WTC11 (cell line): ENCODE results near the gene GPR151. TPM values are rescaled to one million over a fixed set of nuclear protein-coding genes. Genes with fewer than 3 reads are reported as not detected.

Experiments used
- ATAC-seq: fragments of 200-7000 bp; cut with Tn5 transposase; 2 replicates; pipeline ENCODE4 v1.10.0; 2021; ENCODE audit warnings: mild to moderate bottlenecking, moderate library complexity
- CTCF ChIA-PET: fragments of 300-600 bp; sonication (Branson Sonifier 250); formaldehyde crosslinking; loops from one replicate; lab custom pipeline; 2021; ENCODE audit warnings: antibody characterized with exemption; lab: Charles Lee
- POLR2A ChIA-PET: fragments of 350-600 bp; sonication (Branson Sonifier 250); formaldehyde crosslinking; loops from one replicate; lab custom pipeline; 2021; ENCODE audit warnings: antibody characterized with exemption; lab: Charles Lee
- DNase-seq: peaks from one replicate; pipeline ENCODE4 v3.0.0; 2021; ENCODE audit warnings: low spot score
- H3K27ac Mint-ChIP-seq: 2 replicates; pipeline ENCODE4 v1.8.0; 2021; ENCODE audit warnings: mixed read lengths
- H3K27me3 Mint-ChIP-seq: 2 replicates; pipeline ENCODE4 v1.8.0; 2021; ENCODE audit warnings: low read depth, mild to moderate bottlenecking, moderate library complexity, mixed read lengths
- H3K36me3 Mint-ChIP-seq: 2 replicates; pipeline ENCODE4 v1.8.0; 2021; ENCODE audit warnings: mixed read lengths
- H3K4me1 Mint-ChIP-seq: 2 replicates; pipeline ENCODE4 v1.8.0; 2022; ENCODE audit warnings: mixed read lengths
- H3K4me3 Mint-ChIP-seq: 2 replicates; pipeline ENCODE4 v1.8.0; 2021; ENCODE audit warnings: mild to moderate bottlenecking, moderate library complexity, mixed read lengths
- H3K9me3 Mint-ChIP-seq: 2 replicates; pipeline ENCODE4 v1.8.0; 2021; ENCODE audit warnings: mixed read lengths
- CREM ChIP-seq: sonication (generic); formaldehyde crosslinking; IDR thresholded peaks from 2 replicates; pipeline ENCODE4 v1.8.1; 2022; ENCODE audit warnings: mild to moderate bottlenecking, missing genetic modification reagents, moderate library complexity
- EMX1 ChIP-seq: fragments of 250-450 bp; sonication (Bioruptor Pico); IDR thresholded peaks from 2 replicates; pipeline ENCODE4 v1.8.0; 2021; ENCODE audit warnings: mild to moderate bottlenecking
- ESRRA ChIP-seq: sonication (generic); formaldehyde crosslinking; IDR thresholded peaks from 2 replicates; pipeline ENCODE4 v1.8.1; 2022; ENCODE audit warnings: mild to moderate bottlenecking, missing genetic modification reagents, borderline replicate concordance
- FOXK1 ChIP-seq: sonication (generic); formaldehyde crosslinking; IDR thresholded peaks from 2 replicates; pipeline ENCODE4 v1.8.0; 2022; ENCODE audit warnings: mild to moderate bottlenecking, moderate library complexity, missing genetic modification reagents
- FOXP4 ChIP-seq: sonication (generic); formaldehyde crosslinking; IDR thresholded peaks from 2 replicates; pipeline ENCODE4 v1.8.0; 2022; ENCODE audit warnings: mild to moderate bottlenecking, missing genetic modification reagents
- HMGXB4 ChIP-seq: sonication (generic); formaldehyde crosslinking; IDR thresholded peaks from 2 replicates; pipeline ENCODE4 v1.8.1; 2023; ENCODE audit warnings: mild to moderate bottlenecking, moderate library complexity, missing genetic modification reagents
- MYBL2 ChIP-seq: sonication (generic); formaldehyde crosslinking; IDR thresholded peaks from 2 replicates; pipeline ENCODE4 v1.8.1; 2023; ENCODE audit warnings: mild to moderate bottlenecking, moderate library complexity, missing genetic modification reagents
- SMAD4 ChIP-seq: sonication (generic); formaldehyde crosslinking; IDR thresholded peaks from 2 replicates; pipeline ENCODE4 v1.8.0; 2022; ENCODE audit warnings: mild to moderate bottlenecking, missing genetic modification reagents
- TEAD4 ChIP-seq: sonication (generic); formaldehyde crosslinking; IDR thresholded peaks from 2 replicates; pipeline ENCODE4 v1.8.0; 2022; ENCODE audit warnings: mild to moderate bottlenecking, missing genetic modification reagents
- TP53 ChIP-seq: sonication (generic); formaldehyde crosslinking; IDR thresholded peaks from 2 replicates; pipeline ENCODE4 v1.8.1; 2023; ENCODE audit warnings: mild to moderate bottlenecking, missing genetic modification reagents
- ZNF416 ChIP-seq: fragments of 250-450 bp; sonication (Bioruptor Pico); IDR thresholded peaks from 2 replicates; pipeline ENCODE4 v1.9.0; 2021; ENCODE audit warnings: mild to moderate bottlenecking, inconsistent platforms
- ZNF425 ChIP-seq: fragments of 250-450 bp; sonication (Bioruptor Pico); conservative IDR thresholded peaks from 2 replicates; pipeline ENCODE4 v1.9.0; 2021; ENCODE audit warnings: mild to moderate bottlenecking
- ZNF671 ChIP-seq: fragments of 250-450 bp; sonication (Bioruptor Pico); IDR thresholded peaks from 2 replicates; pipeline ENCODE4 v1.8.0; 2021; ENCODE audit warnings: mild to moderate bottlenecking
- total RNA-seq: library from RNA; stranded (reverse); gene quantifications from 3 replicates; pipeline ENCODE4 v1.2.3, GENCODE V29; 2021
- TF ChIP-seq, protein P1 (sequence below): sonication (generic); formaldehyde crosslinking; IDR thresholded peaks from 2 replicates; pipeline ENCODE4 v1.8.0; 2022; ENCODE audit warnings: mild to moderate bottlenecking, missing genetic modification reagents

The GPR151 gene
- total RNA-seq, 1 experiment from 2014 or later: not detected

DNA sequence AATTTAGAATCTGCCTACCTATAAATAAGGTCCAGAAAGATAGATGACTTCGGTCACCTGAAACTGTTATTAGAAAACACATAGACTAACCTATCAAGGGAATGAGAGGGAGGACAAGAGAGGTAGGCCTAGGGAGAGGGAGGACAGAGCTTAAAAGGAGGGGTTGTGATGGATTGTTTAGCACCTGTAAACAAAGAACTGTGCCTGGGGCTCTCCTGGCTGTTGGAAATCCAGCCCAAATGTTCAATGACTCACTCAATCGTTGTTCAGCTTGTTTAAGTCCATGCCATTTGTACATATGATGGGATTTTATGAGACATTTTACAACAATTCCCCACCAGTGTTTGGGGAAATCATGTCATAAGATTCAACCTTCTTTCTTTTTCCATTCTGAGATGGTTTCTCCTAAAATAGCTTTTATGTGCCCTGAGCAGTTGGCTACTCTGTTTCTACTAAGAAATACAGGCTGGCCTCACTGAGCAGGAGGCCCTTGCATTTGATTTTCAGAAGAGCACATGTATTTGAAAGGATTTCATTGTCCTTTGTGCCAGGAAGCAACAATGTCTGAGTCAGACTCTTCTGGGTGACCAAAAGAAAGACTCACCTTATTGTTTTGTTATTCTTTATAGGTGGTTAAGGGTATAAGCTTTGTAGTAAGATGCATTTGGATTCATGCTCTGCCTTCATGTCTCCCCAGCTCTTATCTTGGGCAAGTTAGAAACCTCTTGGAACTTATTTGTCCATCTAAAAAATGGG lies 48.2 kb upstream of the GPR151 start (continued):
- no peak for TF ChIP-seq ESRRA (CRISPR knock-in tag)
- TF ChIP-seq, all 79 proteins: peak for 0

DNA sequence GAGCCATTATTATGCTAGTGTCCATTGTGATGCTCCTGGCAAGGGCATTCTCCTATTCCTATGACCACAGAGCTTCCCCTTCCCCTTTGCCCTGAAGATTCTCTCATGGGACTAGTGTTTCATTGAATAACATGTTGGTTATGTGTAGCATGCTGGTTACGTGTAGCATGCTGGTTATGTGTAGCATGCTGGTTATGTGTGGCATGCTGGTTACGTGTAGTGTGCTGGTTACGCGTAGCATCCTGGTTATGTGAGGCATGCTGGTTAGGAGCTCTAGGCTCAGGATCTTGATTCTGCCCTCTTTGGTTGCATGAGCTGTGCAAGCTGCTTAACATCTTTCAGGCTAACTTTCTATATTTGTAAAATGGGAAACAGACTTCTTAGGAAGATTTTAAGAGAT lies 46.5 kb upstream of the GPR151 start:
- DNase-seq (no peak), ATAC-seq (peak; percentile 32)
- no peaks in the 10 kb centered on the region for H3K27me3 Mint-ChIP-seq
- POLR2A ChIA-PET: no interaction called here
- peaks cover 9% of the 10 kb centered on the region for H3K9me3 Mint-ChIP-seq
- H3K4me1 Mint-ChIP-seq: peaks cover 13% of the 10 kb centered on the region
- CTCF ChIA-PET: interaction anchor here (0.9 to 2.2 kb wide), 5 partner anchors 20 to 536 kb away, joined by 3 to 17 read pairs (median 6); no protein-coding TSS in a partner anchor
- H3K27ac Mint-ChIP-seq: no peak overlapping the region
- TF ChIP-seq, protein P1, sequence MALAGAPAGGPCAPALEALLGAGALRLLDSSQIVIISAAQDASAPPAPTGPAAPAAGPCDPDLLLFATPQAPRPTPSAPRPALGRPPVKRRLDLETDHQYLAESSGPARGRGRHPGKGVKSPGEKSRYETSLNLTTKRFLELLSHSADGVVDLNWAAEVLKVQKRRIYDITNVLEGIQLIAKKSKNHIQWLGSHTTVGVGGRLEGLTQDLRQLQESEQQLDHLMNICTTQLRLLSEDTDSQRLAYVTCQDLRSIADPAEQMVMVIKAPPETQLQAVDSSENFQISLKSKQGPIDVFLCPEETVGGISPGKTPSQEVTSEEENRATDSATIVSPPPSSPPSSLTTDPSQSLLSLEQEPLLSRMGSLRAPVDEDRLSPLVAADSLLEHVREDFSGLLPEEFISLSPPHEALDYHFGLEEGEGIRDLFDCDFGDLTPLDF (CRISPR knock-in tag): no peak
- TF ChIP-seq MYBL2 (CRISPR knock-in tag) (no peak), ZNF425 (no peak), ZNF671 (no peak), ZNF416 (no peak), FOXP4 (CRISPR knock-in tag) (no peak), TEAD4 (CRISPR knock-in tag) (no peak), FOXK1 (no peak), SMAD4 (no peak)
- H3K36me3 Mint-ChIP-seq: peaks cover 3% of the 10 kb centered on the region
- H3K4me3 Mint-ChIP-seq: no peak overlapping the region

GRCh38 chr5:146561711-146562110 lies 45.7 kb upstream of the GPR151 start:
- ChIA-PET POLR2A (no interaction called here), CTCF (interaction anchor here (1.7 to 2.2 kb wide), 3 partner anchors 19 to 404 kb away, joined by 5 to 17 read pairs (median 6); no protein-coding TSS in a partner anchor)
- peaks cover 13% of the 10 kb centered on the region for H3K4me1 Mint-ChIP-seq
- no peak for ATAC-seq
- no peaks in the 10 kb centered on the region for H3K27me3 Mint-ChIP-seq
- peaks cover 14% of the 10 kb centered on the region for H3K9me3 Mint-ChIP-seq
- no peak overlapping the region for H3K4me3 Mint-ChIP-seq
- TF ChIP-seq TP53 (CRISPR knock-in tag) (no peak), EMX1 (CRISPR knock-in tag) (no peak), CREM (CRISPR knock-in tag) (no peak), HMGXB4 (CRISPR knock-in tag) (no peak)
- H3K36me3 Mint-ChIP-seq: peaks cover 5% of the 10 kb centered on the region
- DNase-seq: no peak
- no peak overlapping the region for H3K27ac Mint-ChIP-seq
